Measurements from ENCODE around the gene CTPS1. TPM values are rescaled to one million over a fixed set of nuclear protein-coding genes. Genes with fewer than 3 reads are reported as not detected.

Gene CTPS1
- total RNA-seq, 1 experiment from 2014 or later = 73.4 TPM

DNA sequence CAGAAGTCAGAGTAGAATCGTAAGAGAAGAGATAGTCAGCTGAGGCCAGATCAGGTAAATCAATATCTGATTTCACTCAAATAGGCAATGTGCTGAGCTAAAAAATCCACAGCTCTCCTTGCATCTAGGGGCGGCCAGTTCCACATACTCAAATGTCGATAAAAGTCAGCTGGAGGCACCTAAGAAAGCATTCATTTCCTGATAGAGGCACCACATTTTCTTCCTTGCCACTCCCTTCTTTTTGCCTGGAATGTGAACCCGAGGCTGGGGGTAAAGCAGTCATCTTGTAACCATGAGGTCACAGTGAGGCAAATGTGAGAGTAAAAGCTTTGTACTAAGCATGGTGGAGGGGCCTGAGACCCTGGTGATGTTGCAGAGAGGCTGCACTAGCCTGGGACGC lies 24.2 kb upstream of the CTPS1 start:
- Mint-ChIP-seq H3K4me1 (peaks cover 11% of the 10 kb centered on the region), H3K27ac (no peak overlapping the region), H3K9me3 (peaks cover 8% of the 10 kb centered on the region), H3K36me3 (no peaks in the 10 kb centered on the region), H3K4me3 (no peak overlapping the region), H3K27me3 (ENCODE audit: low read depth) (peaks cover 5% of the 10 kb centered on the region)
- ATAC-seq (no peak), DNase-seq (ENCODE audit: low spot score) (no peak)
- ChIA-PET POLR2A (interaction anchor here (1.7 kb wide), 1 partner anchor 93 kb away, joined by 8 read pairs; the partner anchor contains the start of gene CITED4), CTCF (interaction anchor here (11.3 kb wide), 1 partner anchor 99 kb away, joined by 515 read pairs; the partner anchor contains the start of gene CITED4)
- TF ChIP-seq PRRX2 (CRISPR knock-in tag; IDR thresholded peaks at IDR 0.05) (no peak), NFYB (CRISPR knock-in tag; conservative IDR thresholded peaks at IDR 0.05; ENCODE audit: low read depth) (no peak), ZNF416 (CRISPR knock-in tag; IDR thresholded peaks at IDR 0.05) (no peak), STAT6 (CRISPR knock-in tag; conservative IDR thresholded peaks at IDR 0.05; ENCODE audit: low read depth) (no peak), TEAD4 (CRISPR knock-in tag; IDR thresholded peaks at IDR 0.05) (no peak), MYBL2 (CRISPR knock-in tag; IDR thresholded peaks at IDR 0.05) (no peak), ATF3 (CRISPR knock-in tag; conservative IDR thresholded peaks at IDR 0.05) (no peak), MXD4 (CRISPR knock-in tag; IDR thresholded peaks at IDR 0.05; ENCODE audit: borderline replicate concordance) (no peak), ZNF396 (CRISPR knock-in tag; IDR thresholded peaks at IDR 0.05; ENCODE audit: borderline replicate concordance) (no peak), CTCF (IDR thresholded peaks at IDR 0.05) (no peak), JUN (CRISPR knock-in tag; IDR thresholded peaks at IDR 0.05) (no peak), PRDM15 (CRISPR knock-in tag; IDR thresholded peaks at IDR 0.05) (no peak), CBFB (CRISPR knock-in tag; IDR thresholded peaks at IDR 0.05; ENCODE audit: low read depth) (no peak), RELA (CRISPR knock-in tag; IDR thresholded peaks at IDR 0.05; ENCODE audit: borderline replicate concordance) (no peak)

DNA sequence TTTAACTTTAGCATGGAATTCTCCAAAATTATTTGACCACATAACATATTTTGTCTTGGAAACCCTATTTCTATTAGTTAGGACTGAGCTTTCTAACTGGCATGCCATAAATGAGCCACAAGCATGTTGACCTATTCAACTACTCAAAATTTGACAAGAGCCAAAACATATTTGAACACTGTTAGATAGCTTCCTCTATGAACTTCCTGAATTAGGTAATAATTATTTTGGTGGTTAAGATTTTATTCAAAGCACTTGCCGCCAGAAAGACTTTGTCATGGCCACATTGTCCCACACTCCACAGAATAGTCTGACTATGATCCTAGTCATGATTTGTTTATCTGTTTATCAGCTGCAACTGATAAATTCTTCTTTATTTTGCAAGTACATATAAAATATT lies 23.1 kb upstream of the CTPS1 start:
- POLR2A ChIA-PET = no interaction called here
- CTCF ChIA-PET = interaction anchor here (11.3 kb wide), 1 partner anchor 101 kb away, joined by 515 read pairs; the partner anchor contains the start of gene CITED4
- H3K36me3 Mint-ChIP-seq = no peaks in the 10 kb centered on the region

More for the DNA sequence above, 23.1 kb upstream of the CTPS1 start:
- no peak for DNase-seq (ENCODE audit: low spot score)
- no peak for ATAC-seq
- H3K4me3 Mint-ChIP-seq = no peak overlapping the region
- peaks cover 5% of the 10 kb centered on the region for H3K27me3 Mint-ChIP-seq (ENCODE audit: low read depth)
- no peak overlapping the region for H3K27ac Mint-ChIP-seq
- H3K9me3 Mint-ChIP-seq = peaks cover 8% of the 10 kb centered on the region
- no peak for TF ChIP-seq ZNF423 (CRISPR knock-in tag; IDR thresholded peaks at IDR 0.05)
- no peak for TF ChIP-seq STAT6 (CRISPR knock-in tag; conservative IDR thresholded peaks at IDR 0.05; ENCODE audit: low read depth)
- TF ChIP-seq ZNF219 (CRISPR knock-in tag; IDR thresholded peaks at IDR 0.05; ENCODE audit: borderline replicate concordance) = no peak
- H3K4me1 Mint-ChIP-seq = peaks cover 14% of the 10 kb centered on the region
